ENCODE data around the gene POMGNT1. TPM values are rescaled to one million over a fixed set of nuclear protein-coding genes. Genes with fewer than 3 reads are reported as not detected.

Gene POMGNT1
- total and polyA plus RNA-seq, 2 of the 13 experiments (the other 11 are each of a cell fraction or from before 2014, with no cell fraction given), result 33.9 to 46.8 TPM

DNA sequence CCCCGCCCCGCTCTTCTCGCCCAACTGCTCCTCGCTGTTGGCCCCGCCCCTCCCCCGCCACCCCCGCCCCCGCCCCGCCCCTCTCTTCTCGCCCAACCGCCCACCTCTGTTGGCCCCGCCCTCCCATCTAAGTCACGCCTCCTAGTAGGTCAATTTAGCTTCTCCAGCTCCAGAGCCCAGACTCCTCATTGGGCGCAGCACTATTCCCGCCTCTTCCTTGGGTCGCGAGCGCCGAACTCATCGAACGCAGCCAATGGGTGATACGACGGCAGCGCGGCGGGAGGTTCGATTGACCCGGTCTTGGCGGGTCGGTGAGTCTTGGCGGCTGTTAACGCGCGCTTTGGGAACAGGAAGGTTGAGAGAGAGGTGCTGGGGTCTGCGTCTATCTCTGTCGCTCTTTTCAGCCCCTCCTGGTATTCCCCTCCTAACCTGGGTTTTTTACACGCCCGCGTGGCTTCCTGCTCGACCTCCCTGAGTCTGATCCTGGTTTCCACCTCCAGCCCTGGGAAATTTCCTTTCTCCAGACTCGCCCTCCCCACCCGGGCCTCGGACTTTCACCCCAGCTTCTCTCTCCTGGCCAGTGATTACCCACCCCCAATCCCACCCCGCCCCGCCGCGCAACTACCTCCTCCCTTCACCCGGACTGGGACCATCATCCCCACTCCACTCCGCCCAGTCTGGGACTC is 49.3 kb upstream of the POMGNT1 start, which contains the start of gene RAD54L (continued):
- TF ChIP-seq, protein P1, sequence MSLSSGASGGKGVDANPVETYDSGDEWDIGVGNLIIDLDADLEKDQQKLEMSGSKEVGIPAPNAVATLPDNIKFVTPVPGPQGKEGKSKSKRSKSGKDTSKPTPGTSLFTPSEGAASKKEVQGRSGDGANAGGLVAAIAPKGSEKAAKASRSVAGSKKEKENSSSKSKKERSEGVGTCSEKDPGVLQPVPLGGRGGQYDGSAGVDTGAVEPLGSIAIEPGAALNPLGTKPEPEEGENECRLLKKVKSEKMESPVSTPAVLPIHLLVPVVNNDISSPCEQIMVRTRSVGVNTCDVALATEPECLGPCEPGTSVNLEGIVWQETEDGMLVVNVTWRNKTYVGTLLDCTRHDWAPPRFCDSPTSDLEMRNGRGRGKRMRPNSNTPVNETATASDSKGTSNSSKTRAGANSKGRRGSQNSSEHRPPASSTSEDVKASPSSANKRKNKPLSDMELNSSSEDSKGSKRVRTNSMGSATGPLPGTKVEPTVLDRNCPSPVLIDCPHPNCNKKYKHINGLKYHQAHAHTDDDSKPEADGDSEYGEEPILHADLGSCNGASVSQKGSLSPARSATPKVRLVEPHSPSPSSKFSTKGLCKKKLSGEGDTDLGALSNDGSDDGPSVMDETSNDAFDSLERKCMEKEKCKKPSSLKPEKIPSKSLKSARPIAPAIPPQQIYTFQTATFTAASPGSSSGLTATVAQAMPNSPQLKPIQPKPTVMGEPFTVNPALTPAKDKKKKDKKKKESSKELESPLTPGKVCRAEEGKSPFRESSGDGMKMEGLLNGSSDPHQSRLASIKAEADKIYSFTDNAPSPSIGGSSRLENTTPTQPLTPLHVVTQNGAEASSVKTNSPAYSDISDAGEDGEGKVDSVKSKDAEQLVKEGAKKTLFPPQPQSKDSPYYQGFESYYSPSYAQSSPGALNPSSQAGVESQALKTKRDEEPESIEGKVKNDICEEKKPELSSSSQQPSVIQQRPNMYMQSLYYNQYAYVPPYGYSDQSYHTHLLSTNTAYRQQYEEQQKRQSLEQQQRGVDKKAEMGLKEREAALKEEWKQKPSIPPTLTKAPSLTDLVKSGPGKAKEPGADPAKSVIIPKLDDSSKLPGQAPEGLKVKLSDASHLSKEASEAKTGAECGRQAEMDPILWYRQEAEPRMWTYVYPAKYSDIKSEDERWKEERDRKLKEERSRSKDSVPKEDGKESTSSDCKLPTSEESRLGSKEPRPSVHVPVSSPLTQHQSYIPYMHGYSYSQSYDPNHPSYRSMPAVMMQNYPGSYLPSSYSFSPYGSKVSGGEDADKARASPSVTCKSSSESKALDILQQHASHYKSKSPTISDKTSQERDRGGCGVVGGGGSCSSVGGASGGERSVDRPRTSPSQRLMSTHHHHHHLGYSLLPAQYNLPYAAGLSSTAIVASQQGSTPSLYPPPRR (CRISPR knock-in tag; IDR thresholded peaks at IDR 0.05; ENCODE audit: borderline replicate concordance), result no peak
- TF ChIP-seq ZBTB38 (CRISPR knock-in tag; IDR thresholded peaks at IDR 0.05) (no peak), ZFAT (CRISPR knock-in tag; conservative IDR thresholded peaks at IDR 0.05) (no peak), ZBTB1 (CRISPR knock-in tag; IDR thresholded peaks at IDR 0.05; ENCODE audit: borderline replicate concordance) (no peak), IKZF1 (IDR thresholded peaks at IDR 0.05) (no peak), ZFP41 (CRISPR knock-in tag; IDR thresholded peaks at IDR 0.05; ENCODE audit: borderline replicate concordance) (no peak), NFYC (CRISPR knock-in tag; IDR thresholded peaks at IDR 0.05) (peak; percentile 98), MXI1 (IDR thresholded peaks at IDR 0.05; ENCODE audit: borderline replicate concordance, low read depth, low read length) (peak; percentile 93), ZNF570 (CRISPR knock-in tag; IDR thresholded peaks at IDR 0.05; ENCODE audit: borderline replicate concordance) (no peak), GABPA (IDR thresholded peaks at IDR 0.05; ENCODE audit: low read depth, low read length) (peak; percentile 73), GABPA (CRISPR knock-in tag; IDR thresholded peaks at IDR 0.05; ENCODE audit: low read depth) (peak; percentile 91), ZNF274 (CRISPR knock-in tag; IDR thresholded peaks at IDR 0.05) (peak; percentile 25; the same call in 1 of the 2 replicates), TBX2 (CRISPR knock-in tag; IDR thresholded peaks at IDR 0.05; ENCODE audit: borderline replicate concordance) (no peak), FOXA3 (CRISPR knock-in tag; IDR thresholded peaks at IDR 0.05) (peak; percentile 41; the same call in 1 of the 2 replicates), GPN1 (CRISPR knock-in tag; IDR thresholded peaks at IDR 0.05; ENCODE audit: borderline replicate concordance) (no peak)
- TF ChIP-seq, protein P2, sequence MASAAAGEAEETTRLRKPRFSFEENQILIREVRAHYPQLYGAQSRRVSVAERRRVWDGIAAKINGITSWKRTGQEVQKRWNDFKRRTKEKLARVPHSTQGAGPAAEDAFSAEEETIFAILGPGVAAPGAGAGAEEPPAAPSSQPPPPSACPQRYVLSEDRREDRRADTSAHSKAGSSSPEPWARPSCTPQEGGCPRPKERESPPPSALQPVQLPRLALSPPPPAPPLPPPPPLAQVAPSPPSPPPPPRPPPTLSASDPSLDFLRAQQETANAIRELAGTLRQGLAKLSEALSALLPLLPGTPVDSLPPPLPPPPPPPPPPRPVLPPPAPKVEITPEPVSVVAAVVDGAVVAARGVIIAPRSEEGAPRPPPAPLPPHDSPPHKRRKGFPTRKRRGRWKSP (CRISPR knock-in tag; IDR thresholded peaks at IDR 0.05), result peak; percentile 79

Data from HepG2 (cell line).